Measurements from ENCODE around the gene GCNT3.

GCNT3 gene

GRCh38 chr15:59591356-59591755, 20.2 kb upstream of the GCNT3 start:
- Histone ChIP-seq H3K4me1 (ENCODE audit: insufficient read depth, low read length) (no peaks in the 10 kb centered on the region), H3K27ac (ENCODE audit: low read depth, low read length) (no peak overlapping the region), H3K9ac (ENCODE audit: low read depth, low read length) (no peak overlapping the region), H3K4me3 (ENCODE audit: low read length) (no peak overlapping the region), H3K9me3 (ENCODE audit: insufficient read depth, low read depth, low read length) (no peaks in the 10 kb centered on the region), H3K36me3 (ENCODE audit: insufficient read depth, low read length) (no peaks in the 10 kb centered on the region), H3K27me3 (ENCODE audit: insufficient read depth, low read length) (no peaks in the 10 kb centered on the region)
- WGBS = 92% methylated on average over 2 of the region's 2 CpGs

- no peak overlapping the region for H3K9ac ChIP-seq (ENCODE audit: low read depth, low read length)
- 82% methylated on average over 3 of the region's 3 CpGs for WGBS
- no peak overlapping the region for H3K4me3 ChIP-seq (ENCODE audit: low read length)
Measured at GRCh38 chr15:59594493-59594942, 17.1 kb upstream of the GCNT3 start.

GRCh38 chr15:59594991-59595390, 16.6 kb upstream of the GCNT3 start:
- no peaks in the 10 kb centered on the region for H3K36me3 ChIP-seq (ENCODE audit: insufficient read depth, low read length)
- no peak overlapping the region for H3K9ac ChIP-seq (ENCODE audit: low read depth, low read length)
- no peak overlapping the region for H3K4me3 ChIP-seq (ENCODE audit: low read length)
- H3K27me3 ChIP-seq (ENCODE audit: insufficient read depth, low read length) = no peaks in the 10 kb centered on the region
- no peak overlapping the region for H3K27ac ChIP-seq (ENCODE audit: low read depth, low read length)
- H3K9me3 ChIP-seq (ENCODE audit: insufficient read depth, low read depth, low read length) = no peaks in the 10 kb centered on the region
- 97% methylated on average over 2 of the region's 2 CpGs for WGBS
- no peaks in the 10 kb centered on the region for H3K4me1 ChIP-seq (ENCODE audit: insufficient read depth, low read length)

More at GRCh38 chr15:59594493-59594942, 17.1 kb upstream of the GCNT3 start:
- Histone ChIP-seq H3K4me1 (ENCODE audit: insufficient read depth, low read length) (no peaks in the 10 kb centered on the region), H3K36me3 (ENCODE audit: insufficient read depth, low read length) (no peaks in the 10 kb centered on the region), H3K27me3 (ENCODE audit: insufficient read depth, low read length) (no peaks in the 10 kb centered on the region), H3K27ac (ENCODE audit: low read depth, low read length) (no peak overlapping the region), H3K9me3 (ENCODE audit: insufficient read depth, low read depth, low read length) (no peaks in the 10 kb centered on the region)

GRCh38 chr15:59595434-59595915, 16.1 kb upstream of the GCNT3 start:
- Histone ChIP-seq H3K4me3 (ENCODE audit: low read length) (no peak overlapping the region), H3K9ac (ENCODE audit: low read depth, low read length) (no peak overlapping the region), H3K36me3 (ENCODE audit: insufficient read depth, low read length) (no peaks in the 10 kb centered on the region), H3K9me3 (ENCODE audit: insufficient read depth, low read depth, low read length) (no peaks in the 10 kb centered on the region), H3K4me1 (ENCODE audit: insufficient read depth, low read length) (no peaks in the 10 kb centered on the region), H3K27me3 (ENCODE audit: insufficient read depth, low read length) (no peaks in the 10 kb centered on the region), H3K27ac (ENCODE audit: low read depth, low read length) (no peak overlapping the region)
- WGBS = 73% methylated on average over 7 of the region's 7 CpGs

- no peaks in the 10 kb centered on the region for H3K27me3 ChIP-seq (ENCODE audit: insufficient read depth, low read length)
- no peak overlapping the region for H3K4me3 ChIP-seq (ENCODE audit: low read length)
- no peaks in the 10 kb centered on the region for H3K4me1 ChIP-seq (ENCODE audit: insufficient read depth, low read length)
- no peaks in the 10 kb centered on the region for H3K36me3 ChIP-seq (ENCODE audit: insufficient read depth, low read length)
- H3K27ac ChIP-seq (ENCODE audit: low read depth, low read length) = no peak overlapping the region
- H3K9ac ChIP-seq (ENCODE audit: low read depth, low read length) = no peak overlapping the region
- H3K9me3 ChIP-seq (ENCODE audit: insufficient read depth, low read depth, low read length) = no peaks in the 10 kb centered on the region; the same call in 1 of the 2 replicates
Measured at GRCh38 chr15:59596640-59597039, 14.9 kb upstream of the GCNT3 start.

GRCh38 chr15:59598461-59598860, 13.1 kb upstream of the GCNT3 start:
- Histone ChIP-seq H3K27me3 (ENCODE audit: insufficient read depth, low read length) (no peaks in the 10 kb centered on the region), H3K9ac (ENCODE audit: low read depth, low read length) (no peak overlapping the region), H3K27ac (ENCODE audit: low read depth, low read length) (no peak overlapping the region), H3K4me1 (ENCODE audit: insufficient read depth, low read length) (no peaks in the 10 kb centered on the region), H3K36me3 (ENCODE audit: insufficient read depth, low read length) (no peaks in the 10 kb centered on the region), H3K4me3 (ENCODE audit: low read length) (no peak overlapping the region), H3K9me3 (ENCODE audit: insufficient read depth, low read depth, low read length) (no peaks in the 10 kb centered on the region; the same call in 1 of the 2 replicates)
- 98% methylated on average over 2 of the region's 2 CpGs for WGBS

GRCh38 chr15:59605994-59606393, 5.6 kb upstream of the GCNT3 start:
- H3K36me3 ChIP-seq (ENCODE audit: insufficient read depth, low read length) = no peaks in the 10 kb centered on the region
- H3K27me3 ChIP-seq (ENCODE audit: insufficient read depth, low read length) = no peaks in the 10 kb centered on the region
- H3K4me1 ChIP-seq (ENCODE audit: insufficient read depth, low read length) = no peaks in the 10 kb centered on the region
- H3K9ac ChIP-seq (ENCODE audit: low read depth, low read length) = no peak overlapping the region
- no peak overlapping the region for H3K4me3 ChIP-seq (ENCODE audit: low read length)
- H3K27ac ChIP-seq (ENCODE audit: low read depth, low read length) = no peak overlapping the region
- H3K9me3 ChIP-seq (ENCODE audit: insufficient read depth, low read depth, low read length) = no peaks in the 10 kb centered on the region; the same call in 1 of the 2 replicates
- WGBS = 68% methylated on average over 4 of the region's 5 CpGs

- 88% methylated on average over 7 of the region's 7 CpGs for WGBS
- H3K9me3 ChIP-seq (ENCODE audit: insufficient read depth, low read depth, low read length) = no peaks in the 10 kb centered on the region
- H3K9ac ChIP-seq (ENCODE audit: low read depth, low read length) = no peak overlapping the region
- no peaks in the 10 kb centered on the region for H3K4me1 ChIP-seq (ENCODE audit: insufficient read depth, low read length)
- no peaks in the 10 kb centered on the region for H3K36me3 ChIP-seq (ENCODE audit: insufficient read depth, low read length)
- H3K27ac ChIP-seq (ENCODE audit: low read depth, low read length) = no peak overlapping the region
- no peaks in the 10 kb centered on the region for H3K27me3 ChIP-seq (ENCODE audit: insufficient read depth, low read length)
- no peak overlapping the region for H3K4me3 ChIP-seq (ENCODE audit: low read length)
Measured at GRCh38 chr15:59609730-59610712, 1.6 kb upstream of the GCNT3 start.

GRCh38 chr15:59614153-59614552, 2.6 kb downstream of the GCNT3 start:
- H3K36me3 ChIP-seq (ENCODE audit: insufficient read depth, low read length) = no peaks in the 10 kb centered on the region
- H3K4me1 ChIP-seq (ENCODE audit: insufficient read depth, low read length) = no peaks in the 10 kb centered on the region
- H3K27ac ChIP-seq (ENCODE audit: low read depth, low read length) = no peak overlapping the region
- H3K9ac ChIP-seq (ENCODE audit: low read depth, low read length) = no peak overlapping the region
- H3K27me3 ChIP-seq (ENCODE audit: insufficient read depth, low read length) = no peaks in the 10 kb centered on the region
- H3K4me3 ChIP-seq (ENCODE audit: low read length) = no peak overlapping the region
- 95% methylated on average over 7 of the region's 7 CpGs for WGBS
- no peaks in the 10 kb centered on the region for H3K9me3 ChIP-seq (ENCODE audit: insufficient read depth, low read depth, low read length)

- WGBS = 86% methylated on average over 5 of the region's 5 CpGs
- no peaks in the 10 kb centered on the region for H3K9me3 ChIP-seq (ENCODE audit: insufficient read depth, low read depth, low read length)
- no peaks in the 10 kb centered on the region for H3K4me1 ChIP-seq (ENCODE audit: insufficient read depth, low read length)
- H3K9ac ChIP-seq (ENCODE audit: low read depth, low read length) = no peak overlapping the region
- H3K4me3 ChIP-seq (ENCODE audit: low read length) = no peak overlapping the region
- H3K27me3 ChIP-seq (ENCODE audit: insufficient read depth, low read length) = no peaks in the 10 kb centered on the region
- no peaks in the 10 kb centered on the region for H3K36me3 ChIP-seq (ENCODE audit: insufficient read depth, low read length)
- no peak overlapping the region for H3K27ac ChIP-seq (ENCODE audit: low read depth, low read length)
Measured at GRCh38 chr15:59615661-59616060, 4.1 kb downstream of the GCNT3 start.

- Histone ChIP-seq H3K9ac (ENCODE audit: low read depth, low read length) (no peak overlapping the region), H3K27me3 (ENCODE audit: insufficient read depth, low read length) (no peaks in the 10 kb centered on the region), H3K27ac (ENCODE audit: low read depth, low read length) (no peak overlapping the region), H3K4me1 (ENCODE audit: insufficient read depth, low read length) (no peaks in the 10 kb centered on the region), H3K36me3 (ENCODE audit: insufficient read depth, low read length) (no peaks in the 10 kb centered on the region), H3K9me3 (ENCODE audit: insufficient read depth, low read depth, low read length) (no peaks in the 10 kb centered on the region), H3K4me3 (ENCODE audit: low read length) (no peak overlapping the region)
- WGBS = 86% methylated on average over 3 of the region's 3 CpGs
Measured at GRCh38 chr15:59616379-59616778, 4.8 kb downstream of the GCNT3 start.
